Measurements from ENCODE around the gene MNDA. TPM values are rescaled to one million over a fixed set of nuclear protein-coding genes. Genes with fewer than 3 reads are reported as not detected.

The MNDA gene
- total and polyA plus RNA-seq, 2 donors (not counting 1 experiment from before 2014, with no cell fraction given): not detected

- Histone ChIP-seq H3K4me1 (ENCODE audit: control insufficient read depth, extremely low read depth, insufficient read depth, low read length) (no peaks in the 10 kb centered on the region), H3K4me3 (replicated peaks in 1 of 4; ENCODE audit: control extremely low read depth in 1 of 4, insufficient read depth in 1 of 4, low read depth in 3 of 4, low read length in 4 of 4) (no peak overlapping the region), H3K27ac (ENCODE audit: insufficient read depth, low read length) (no peak overlapping the region), H4K20me1 (ENCODE audit: control insufficient read depth, extremely low read depth, insufficient read depth, low read length) (no peaks in the 10 kb centered on the region), H3K79me2 (ENCODE audit: control insufficient read depth, insufficient read depth, low read length) (no peaks in the 10 kb centered on the region), H2AFZ (ENCODE audit: low read length) (no peak overlapping the region), H3K36me3 (ENCODE audit: control insufficient read depth, insufficient read depth, low read length) (no peaks in the 10 kb centered on the region), H3K9me3 (ENCODE audit: control insufficient read depth, insufficient read depth, low read depth, low read length) (no peaks in the 10 kb centered on the region), H3K27me3 (ENCODE audit: control insufficient read depth, insufficient read depth, low read length) (no peaks in the 10 kb centered on the region), H3K4me2 (ENCODE audit: extremely low read depth, insufficient read depth, low read length) (no peak overlapping the region), H3K9ac (ENCODE audit: insufficient read depth, low read length) (no peak overlapping the region)
- TF ChIP-seq EZH2 (IDR thresholded peaks at IDR 0.05; ENCODE audit: low read length, missing control alignments): no peak
- TF ChIP-seq CTCF (conservative IDR thresholded peaks at IDR 0.05 in 1 of 2, IDR thresholded peaks at IDR 0.05 in 1 of 2; ENCODE audit: low read depth in 1 of 2, low read length in 2 of 2): no peak
- no peak for DNase-seq (ENCODE audit: low read depth in 2 of 2)
These were observed 21.9 kb upstream of the MNDA start for GRCh38 chr1:158809256-158809655.

GRCh38 chr1:158809862-158810261, 21.3 kb upstream of the MNDA start:
- TF ChIP-seq EZH2 (IDR thresholded peaks at IDR 0.05; ENCODE audit: low read length, missing control alignments) (no peak), CTCF (conservative IDR thresholded peaks at IDR 0.05 in 1 of 2, IDR thresholded peaks at IDR 0.05 in 1 of 2; ENCODE audit: low read depth in 1 of 2, low read length in 2 of 2) (no peak)
- DNase-seq (ENCODE audit: low read depth in 2 of 2): no peak
- no peak overlapping the region for H2AFZ ChIP-seq (ENCODE audit: low read length)

GRCh38 chr1:158810311-158810710, 20.8 kb upstream of the MNDA start:
- Histone ChIP-seq H3K4me2 (ENCODE audit: extremely low read depth, insufficient read depth, low read length) (no peak overlapping the region), H4K20me1 (ENCODE audit: control insufficient read depth, extremely low read depth, insufficient read depth, low read length) (no peaks in the 10 kb centered on the region), H3K4me3 (replicated peaks in 1 of 4; ENCODE audit: control extremely low read depth in 1 of 4, insufficient read depth in 1 of 4, low read depth in 3 of 4, low read length in 4 of 4) (no peak overlapping the region), H3K36me3 (ENCODE audit: control insufficient read depth, insufficient read depth, low read length) (no peaks in the 10 kb centered on the region), H3K27me3 (ENCODE audit: control insufficient read depth, insufficient read depth, low read length) (no peaks in the 10 kb centered on the region), H3K9ac (ENCODE audit: insufficient read depth, low read length) (no peak overlapping the region), H3K27ac (ENCODE audit: insufficient read depth, low read length) (no peak overlapping the region), H2AFZ (ENCODE audit: low read length) (no peak overlapping the region), H3K9me3 (ENCODE audit: control insufficient read depth, insufficient read depth, low read depth, low read length) (no peaks in the 10 kb centered on the region), H3K4me1 (ENCODE audit: control insufficient read depth, extremely low read depth, insufficient read depth, low read length) (no peaks in the 10 kb centered on the region), H3K79me2 (ENCODE audit: control insufficient read depth, insufficient read depth, low read length) (no peaks in the 10 kb centered on the region)
- no peak for DNase-seq (ENCODE audit: low read depth in 2 of 2)
- TF ChIP-seq CTCF (conservative IDR thresholded peaks at IDR 0.05 in 1 of 2, IDR thresholded peaks at IDR 0.05 in 1 of 2; ENCODE audit: low read depth in 1 of 2, low read length in 2 of 2): no peak
- TF ChIP-seq EZH2 (IDR thresholded peaks at IDR 0.05; ENCODE audit: low read length, missing control alignments): no peak

More at GRCh38 chr1:158809862-158810261, 21.3 kb upstream of the MNDA start:
- no peaks in the 10 kb centered on the region for H3K9me3 ChIP-seq (ENCODE audit: control insufficient read depth, insufficient read depth, low read depth, low read length)
- H3K27ac ChIP-seq (ENCODE audit: insufficient read depth, low read length): no peak overlapping the region
- no peaks in the 10 kb centered on the region for H3K27me3 ChIP-seq (ENCODE audit: control insufficient read depth, insufficient read depth, low read length)
- no peak overlapping the region for H3K4me2 ChIP-seq (ENCODE audit: extremely low read depth, insufficient read depth, low read length)
- no peak overlapping the region for H3K9ac ChIP-seq (ENCODE audit: insufficient read depth, low read length)
- H3K4me1 ChIP-seq (ENCODE audit: control insufficient read depth, extremely low read depth, insufficient read depth, low read length): no peaks in the 10 kb centered on the region
- H3K79me2 ChIP-seq (ENCODE audit: control insufficient read depth, insufficient read depth, low read length): no peaks in the 10 kb centered on the region
- H3K4me3 ChIP-seq (replicated peaks in 1 of 4; ENCODE audit: control extremely low read depth in 1 of 4, insufficient read depth in 1 of 4, low read depth in 3 of 4, low read length in 4 of 4): no peak overlapping the region
- no peaks in the 10 kb centered on the region for H4K20me1 ChIP-seq (ENCODE audit: control insufficient read depth, extremely low read depth, insufficient read depth, low read length)
- H3K36me3 ChIP-seq (ENCODE audit: control insufficient read depth, insufficient read depth, low read length): no peaks in the 10 kb centered on the region
